ENCODE data around the gene SERPINA6.
"Not testable (repeated sequence)": the region's sequence is repeated elsewhere in the genome, so short reads cannot be mapped to it uniquely, and the experiment has no call there.

SERPINA6 gene

GRCh38 chr14:94290197-94290596 lies 32.9 kb downstream of the SERPINA6 start:
- DNase-seq, result no peak

DNA sequence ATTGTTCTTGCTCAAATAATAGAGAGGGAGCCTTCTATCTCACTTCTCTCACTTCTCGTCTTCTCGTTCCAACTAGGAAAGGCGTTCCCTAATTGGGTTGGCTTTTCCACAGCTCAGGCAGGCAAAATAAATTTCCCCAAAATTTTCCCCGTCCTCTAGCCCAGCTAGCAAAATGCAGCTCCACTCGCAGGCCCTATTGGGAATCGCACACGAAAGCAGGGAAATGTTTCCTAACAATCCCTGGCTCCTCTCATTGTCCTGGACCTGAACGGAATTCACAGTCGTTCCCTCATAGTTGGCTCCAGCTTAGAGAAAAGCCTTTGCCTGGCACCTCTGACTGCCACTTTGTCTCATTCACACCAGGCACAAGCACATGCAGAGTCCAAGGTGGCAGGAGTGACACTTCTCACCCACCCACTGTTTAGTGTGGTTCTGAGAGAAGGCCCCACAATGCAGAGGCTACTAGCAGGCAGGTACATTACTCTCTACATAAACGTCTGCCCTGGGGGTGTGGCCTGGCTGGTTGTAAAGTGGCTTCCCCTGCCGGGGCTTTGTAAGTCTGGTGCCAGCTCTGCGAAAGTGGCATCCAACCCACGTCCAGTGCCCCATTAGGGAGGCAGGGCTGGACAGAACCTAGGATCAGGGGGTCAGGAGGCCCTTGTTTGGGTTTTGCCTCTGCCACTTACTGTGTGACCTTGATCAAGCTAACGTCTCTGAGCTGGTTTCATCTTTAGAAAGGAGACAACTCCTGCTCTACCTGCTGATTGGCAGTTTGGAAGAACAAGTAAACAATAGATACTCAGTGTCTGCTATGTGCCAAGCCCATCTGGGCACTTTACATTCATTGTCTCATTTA lies 34.3 kb downstream of the SERPINA6 start:
- no peak for DNase-seq

DNA sequence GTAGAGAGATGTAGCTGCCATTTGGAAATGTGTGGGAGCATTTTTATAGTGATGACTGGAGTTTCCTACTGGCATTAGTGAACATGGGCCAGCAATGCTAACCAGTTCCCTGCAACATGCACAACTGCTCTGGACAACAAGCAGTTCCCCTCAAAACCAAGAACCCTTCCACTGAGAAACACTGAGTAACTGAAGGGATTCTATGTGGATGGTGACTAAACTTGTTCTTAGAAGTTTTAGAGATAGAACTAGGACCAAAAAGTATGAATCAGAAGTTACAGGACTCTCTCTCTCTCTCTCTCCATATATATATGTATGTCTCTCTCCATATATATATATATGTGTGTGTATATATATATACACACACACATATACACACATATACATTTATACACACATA lies 38.0 kb downstream of the SERPINA6 start:
- no peak for DNase-seq

- DNase-seq, result no peak
Measured at GRCh38 chr14:94284221-94284620, 38.9 kb downstream of the SERPINA6 start.

GRCh38 chr14:94282991-94283723 lies 40.0 kb downstream of the SERPINA6 start:
- no peak for DNase-seq

DNA sequence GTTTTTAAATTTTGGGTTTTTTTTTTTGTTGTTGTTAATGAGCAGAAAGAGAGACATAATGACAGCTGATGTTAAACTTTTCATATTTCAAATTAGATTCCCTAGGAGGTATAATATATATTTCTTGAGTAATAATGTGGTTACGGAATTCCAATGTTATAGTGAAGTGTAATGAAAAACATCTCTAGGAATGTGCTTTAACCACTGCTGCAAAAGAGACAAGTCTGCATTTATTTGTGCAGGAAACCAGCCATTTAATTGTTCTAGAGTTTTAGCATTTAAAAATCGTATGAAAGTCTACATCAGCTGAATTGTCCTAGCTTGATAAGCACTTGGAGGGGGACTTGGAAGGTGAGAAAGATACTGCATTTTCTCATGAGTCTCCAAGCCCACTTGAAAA lies 44.4 kb downstream of the SERPINA6 start:
- DNase-seq, result no peak

- DNase-seq, result not testable (repeated sequence)
Measured at GRCh38 chr14:94276898-94277561, 46.1 kb downstream of the SERPINA6 start.

GRCh38 chr14:94269156-94269555 lies 54.0 kb downstream of the SERPINA6 start:
- no peak for DNase-seq

DNA sequence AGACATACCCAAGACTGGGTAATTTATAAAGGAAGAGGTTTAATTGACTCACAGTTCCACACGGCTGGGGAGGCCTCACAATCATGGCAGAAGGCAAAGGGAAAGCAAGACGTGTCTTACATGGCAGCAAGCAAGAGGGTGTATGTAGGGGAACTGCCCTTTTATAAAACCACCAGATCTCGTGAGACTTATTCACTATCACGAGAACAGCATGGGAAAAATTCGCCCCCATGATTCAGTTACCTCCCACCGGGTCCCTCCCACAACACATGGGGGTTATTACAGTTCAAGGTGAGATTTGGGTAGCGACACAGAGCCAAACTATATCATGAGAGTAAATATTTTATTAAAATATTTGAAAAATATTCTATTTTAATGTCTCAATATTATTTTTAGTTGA lies 54.6 kb downstream of the SERPINA6 start:
- DNase-seq, result not testable (repeated sequence)

GRCh38 chr14:94267352-94267751 lies 55.8 kb downstream of the SERPINA6 start:
- DNase-seq, result no peak

DNA sequence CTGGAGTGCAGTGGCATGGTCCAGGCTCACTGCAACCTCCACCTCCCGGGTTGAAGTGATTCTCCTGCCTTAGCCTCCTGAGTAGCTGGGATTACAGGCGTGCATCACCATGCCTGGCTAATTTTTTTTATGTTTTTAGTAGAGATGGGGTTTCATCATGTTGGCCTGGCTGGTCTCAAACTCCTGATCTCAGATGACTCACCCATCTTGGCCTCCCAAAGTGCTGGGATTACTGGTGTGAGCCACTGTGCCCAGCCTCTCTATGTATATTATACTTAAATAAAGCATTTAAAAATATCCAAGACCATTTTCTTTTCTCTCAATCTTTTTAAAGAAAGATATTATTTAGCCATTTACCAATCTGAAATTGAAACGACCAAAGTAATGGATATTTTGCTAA lies 58.9 kb downstream of the SERPINA6 start:
- not testable (repeated sequence) for DNase-seq

All from NCI-H446 treated with DMSO at 0.1 percent for 48 hours (cell line).